ENCODE results near the gene PDCD4. TPM values are rescaled to one million over a fixed set of nuclear protein-coding genes. Genes with fewer than 3 reads are reported as not detected.

PDCD4 gene
- total and polyA plus RNA-seq, 2 of the 13 experiments (the other 11 are each of a cell fraction or from before 2014, with no cell fraction given), result 22.8 to 56.2 TPM

- TF ChIP-seq PAXIP1 (CRISPR knock-in tag; conservative IDR thresholded peaks at IDR 0.05), result peak; percentile 58
- TF ChIP-seq KAT8 (CRISPR knock-in tag; IDR thresholded peaks at IDR 0.05), result peak; percentile 37; the same call in 1 of the 2 replicates
- TF ChIP-seq ZNF770 (CRISPR knock-in tag; IDR thresholded peaks at IDR 0.05), result no peak
- TF ChIP-seq AGO1 (IDR thresholded peaks at IDR 0.05; ENCODE audit: low read depth, low read length, poor library complexity, severe bottlenecking), result no peak
- no peak for TF ChIP-seq SIX1 (CRISPR knock-in tag; IDR thresholded peaks at IDR 0.05; ENCODE audit: borderline replicate concordance)
- peak; percentile 39; the same call in 1 of the 2 replicates for TF ChIP-seq KDM5B (CRISPR knock-in tag; IDR thresholded peaks at IDR 0.05; ENCODE audit: borderline replicate concordance)
- TF ChIP-seq RFX1 (IDR thresholded peaks at IDR 0.05), result no peak
- peak; percentile 96 for TF ChIP-seq CEBPG (CRISPR knock-in tag; IDR thresholded peaks at IDR 0.05)
- TF ChIP-seq MEF2D (CRISPR knock-in tag; IDR thresholded peaks at IDR 0.05), result no peak
- peak; percentile 68 for TF ChIP-seq NR2F6 (IDR thresholded peaks at IDR 0.05)
- TF ChIP-seq NR2F6 (CRISPR knock-in tag; IDR thresholded peaks at IDR 0.05), result peak; percentile 69
- no peak for TF ChIP-seq ZBTB44 (CRISPR knock-in tag; IDR thresholded peaks at IDR 0.05)
- no peak for TF ChIP-seq ZNF296 (CRISPR knock-in tag; conservative IDR thresholded peaks at IDR 0.05)
- no peak for TF ChIP-seq ZNF772 (CRISPR knock-in tag; IDR thresholded peaks at IDR 0.05)
- TF ChIP-seq ZNF280D (CRISPR knock-in tag; IDR thresholded peaks at IDR 0.05), result no peak
- no peak for TF ChIP-seq ATF3 (CRISPR knock-in tag; IDR thresholded peaks at IDR 0.05)
- no peak for TF ChIP-seq NFIC (IDR thresholded peaks at IDR 0.05; ENCODE audit: low read length)
- TF ChIP-seq HES4 (CRISPR knock-in tag; IDR thresholded peaks at IDR 0.05; ENCODE audit: borderline replicate concordance), result no peak
Observed at GRCh38 chr10:110857265-110858171, 14.2 kb upstream of the PDCD4 start (continued).
